Hematopoietic multipotent progenitor cell treated with erythropoietin and hydrocortisone succinate and interleukin-3 and kit ligand, for 4 days (in vitro differentiated cells): Measurements from ENCODE around the gene PDP2.

ENCODE experiments used
- DNase-seq: peaks from one replicate; pipeline ENCODE4 v3.0.0-alpha.2; 2015

The PDP2 gene

GRCh38 chr16:66904846-66905632 lies 24.7 kb downstream of the PDP2 start:
- no peak for DNase-seq

- peak; percentile 84 for DNase-seq
These were observed 25.6 kb downstream of the PDP2 start for GRCh38 chr16:66905633-66906539.

- DNase-seq: no peak
These were observed 26.9 kb downstream of the PDP2 start for GRCh38 chr16:66906916-66907836.

GRCh38 chr16:66908116-66908515 lies 27.8 kb downstream of the PDP2 start:
- no peak for DNase-seq

- DNase-seq: no peak
These were observed 28.6 kb downstream of the PDP2 start for GRCh38 chr16:66908762-66909559.

- DNase-seq: no peak
These were observed 30.0 kb downstream of the PDP2 start for GRCh38 chr16:66910175-66910940.

DNA sequence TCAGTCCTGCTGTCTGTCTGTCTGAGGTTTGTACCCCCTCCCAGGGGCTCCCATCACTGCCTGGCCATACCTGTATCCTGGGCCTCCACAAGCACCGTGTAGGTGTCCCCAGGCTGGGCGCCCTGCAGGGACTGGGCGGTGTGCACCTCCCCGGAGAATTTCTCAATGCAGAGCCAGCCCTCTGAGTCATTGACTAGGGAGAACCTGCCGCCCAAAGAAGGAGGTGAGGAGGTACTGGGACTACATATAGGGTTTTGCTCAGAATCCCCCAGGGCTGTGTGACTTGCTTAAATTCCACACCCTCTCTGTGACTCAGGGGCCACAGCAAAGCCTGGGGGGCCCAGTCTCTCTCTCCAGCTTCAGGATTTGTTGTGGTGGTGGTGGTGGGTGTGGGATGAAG lies 30.8 kb downstream of the PDP2 start:
- DNase-seq: no peak

DNA sequence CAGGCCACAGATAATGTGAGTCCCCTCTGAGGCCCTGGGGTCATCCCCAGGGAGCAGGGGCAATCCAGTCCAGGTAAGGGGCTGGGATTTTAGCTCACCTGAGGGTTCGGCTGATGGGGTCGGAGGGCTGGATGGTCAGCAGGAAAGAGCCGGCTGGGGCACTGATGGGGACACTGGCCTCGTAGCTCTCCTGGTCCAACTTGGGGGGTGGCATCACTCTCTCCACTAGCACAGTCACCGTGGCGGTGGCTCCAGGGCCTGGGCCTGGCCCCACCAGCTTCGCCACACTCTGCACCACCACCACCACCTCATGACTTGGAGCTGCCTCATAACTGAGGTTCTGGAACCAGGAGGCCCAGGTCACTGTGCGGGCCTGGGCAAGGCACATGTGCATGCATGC lies 31.5 kb downstream of the PDP2 start:
- no peak for DNase-seq

DNA sequence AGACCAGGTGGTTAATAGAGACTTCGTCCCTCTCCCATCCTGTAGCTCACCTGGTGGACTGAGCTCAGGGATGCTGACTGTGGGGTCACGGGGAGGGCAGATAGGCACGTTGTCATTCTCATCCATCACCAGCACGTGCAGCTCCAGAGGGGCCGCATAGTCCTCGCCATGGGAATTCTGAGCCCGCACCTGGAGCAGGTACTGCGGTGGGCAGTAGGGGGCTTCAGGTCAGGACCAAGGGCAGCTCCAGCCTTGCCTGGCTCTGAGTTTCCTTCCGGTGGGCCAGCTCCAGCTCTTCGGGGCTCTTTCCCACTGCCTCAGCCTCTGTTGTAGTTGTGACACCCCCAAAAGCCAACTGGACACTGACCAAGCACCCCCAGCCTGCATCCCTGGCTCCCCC lies 32.8 kb downstream of the PDP2 start:
- DNase-seq: no peak

- no peak for DNase-seq
These were observed 33.4 kb downstream of the PDP2 start for GRCh38 chr16:66913711-66914110.

DNA sequence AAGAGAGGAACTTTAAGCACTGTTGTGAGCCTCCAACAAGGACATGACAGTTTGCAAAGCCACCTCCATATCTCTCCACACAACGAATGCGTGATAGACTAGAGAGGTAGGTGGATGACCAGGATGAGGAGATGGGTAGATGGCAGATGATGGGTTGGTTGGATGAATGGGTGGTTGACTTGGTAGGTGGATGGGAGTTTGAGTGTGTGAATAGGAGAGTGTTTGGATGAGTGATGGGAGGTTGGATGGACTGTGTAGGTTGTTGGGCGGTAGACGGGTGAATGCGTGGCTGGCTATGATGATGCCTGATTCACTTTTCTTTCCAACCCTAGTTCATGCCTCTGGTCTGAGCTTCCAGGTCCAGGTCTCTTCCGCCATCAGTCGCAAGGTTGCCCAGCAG lies 34.2 kb downstream of the PDP2 start:
- DNase-seq: no peak

DNA sequence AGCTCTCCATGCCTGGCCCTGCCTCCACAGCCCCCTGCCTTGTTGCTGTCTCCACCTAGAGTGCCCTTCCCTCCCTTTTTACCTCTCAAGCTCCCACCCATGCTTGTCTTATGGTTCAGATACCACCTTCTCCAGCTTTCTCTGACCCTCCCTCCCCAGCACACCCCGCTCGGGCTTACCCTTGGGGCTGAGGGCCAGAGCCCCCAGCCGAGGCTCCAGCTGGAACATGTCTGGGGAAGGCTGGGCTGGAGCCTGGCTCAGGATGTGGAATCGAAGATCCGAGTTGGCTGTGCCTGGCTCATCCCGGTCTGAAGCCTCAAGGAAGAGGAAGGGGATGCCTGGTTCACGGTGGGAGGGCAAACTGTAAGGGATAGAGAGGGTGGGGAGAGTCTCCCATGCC lies 34.7 kb downstream of the PDP2 start:
- no peak for DNase-seq

DNA sequence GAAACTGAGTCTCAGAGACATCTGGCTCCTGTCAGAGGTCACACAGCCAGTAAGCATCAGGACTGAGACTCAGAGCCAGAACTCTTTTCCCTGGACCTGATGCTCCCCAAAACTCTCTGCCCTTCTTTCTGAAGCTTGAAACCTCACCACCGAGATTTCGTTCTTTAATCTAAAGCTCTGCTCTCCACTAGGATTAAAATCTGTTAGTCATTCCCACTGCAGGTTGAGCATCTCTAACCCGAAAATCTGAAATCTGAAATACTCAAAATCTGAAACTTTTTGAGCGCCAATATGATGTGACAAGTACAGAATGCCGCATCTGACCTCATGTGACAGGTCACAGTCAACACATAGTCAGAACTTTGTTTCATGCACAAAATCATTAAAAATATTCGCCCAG lies 36.2 kb downstream of the PDP2 start:
- DNase-seq: no peak

DNA sequence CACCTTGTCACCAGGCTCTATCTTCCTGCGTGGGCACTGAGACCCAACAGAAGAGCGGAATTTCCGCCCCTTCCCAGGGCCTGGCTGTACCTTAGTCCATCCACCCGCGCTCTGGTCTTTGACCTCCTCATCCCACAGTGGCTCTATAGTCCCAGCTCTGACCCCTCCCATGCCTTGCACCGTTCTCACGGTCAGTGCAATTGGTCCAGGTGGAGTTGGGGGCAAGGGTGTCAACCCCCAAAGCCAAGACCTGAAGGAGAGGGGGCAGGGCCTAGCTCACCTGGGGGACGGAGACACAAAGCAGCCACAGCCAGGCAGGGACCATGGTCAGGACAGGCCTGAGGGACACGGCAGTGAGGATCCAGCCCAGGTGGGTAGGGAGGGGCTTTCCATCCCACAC lies 37.4 kb downstream of the PDP2 start:
- DNase-seq: no peak

DNA sequence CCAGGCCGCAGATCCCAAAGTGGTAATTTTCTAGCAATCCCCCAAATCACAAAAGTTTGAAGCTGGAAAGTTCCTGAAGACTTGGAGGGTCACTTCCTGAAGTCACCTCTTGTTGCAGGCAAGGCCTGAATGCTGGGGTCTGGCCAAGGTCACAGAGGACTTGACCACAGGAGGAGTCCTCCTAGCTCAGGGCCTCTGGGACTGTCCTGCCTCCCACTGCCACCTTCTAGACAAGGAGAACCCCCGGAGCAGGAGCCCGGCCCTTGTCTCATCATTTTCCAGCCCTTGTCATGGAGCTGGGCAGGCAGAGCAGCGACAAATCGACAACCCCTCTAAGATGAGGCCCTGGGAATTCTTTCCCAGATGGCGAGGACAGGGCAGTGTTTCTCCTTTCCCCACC lies 38.0 kb downstream of the PDP2 start:
- DNase-seq: no peak

DNA sequence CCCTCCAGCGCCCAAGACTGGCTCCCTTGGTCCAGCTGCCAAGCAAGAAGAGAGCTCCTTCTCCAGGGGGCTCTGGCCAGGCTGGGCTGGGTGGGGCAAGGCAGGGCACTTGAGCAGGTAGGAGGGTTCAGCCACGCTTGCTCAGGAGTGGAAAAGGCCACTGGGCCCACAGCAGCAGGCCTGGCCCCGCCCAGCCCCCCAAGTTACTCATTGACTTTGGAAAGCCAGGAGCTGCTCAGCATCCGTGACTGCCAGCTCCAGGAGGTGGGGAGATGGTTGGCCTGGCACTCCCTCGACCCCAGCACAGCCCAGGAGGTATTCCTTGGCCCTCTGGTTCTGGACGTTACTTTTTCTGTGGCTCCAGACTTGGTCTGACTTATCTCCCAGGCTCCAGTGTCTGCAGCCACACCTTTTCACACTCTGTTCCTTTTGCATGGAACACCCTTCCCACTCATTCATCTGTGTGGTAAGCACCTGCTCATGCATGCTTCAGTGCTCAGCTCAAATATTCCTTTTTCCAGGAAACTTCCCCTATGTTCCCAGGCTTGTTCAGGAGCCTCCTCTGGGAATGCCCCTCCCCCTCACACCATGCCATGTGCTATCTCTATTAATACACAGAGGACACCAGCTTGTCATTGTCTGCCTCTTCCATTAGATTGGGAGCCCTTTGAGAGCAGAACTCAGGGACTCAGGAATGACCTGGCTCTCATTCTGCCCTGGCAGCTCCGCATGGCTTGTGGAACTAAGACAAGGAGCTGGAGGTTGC lies 38.7 kb downstream of the PDP2 start, which contains the start of gene CDH16:
CDH16 (minus strand) TSS at position 83 of the 766 bp plus-strand sequence. CDS start 820 bp downstream, outside the sequence.
- no peak for DNase-seq

DNA sequence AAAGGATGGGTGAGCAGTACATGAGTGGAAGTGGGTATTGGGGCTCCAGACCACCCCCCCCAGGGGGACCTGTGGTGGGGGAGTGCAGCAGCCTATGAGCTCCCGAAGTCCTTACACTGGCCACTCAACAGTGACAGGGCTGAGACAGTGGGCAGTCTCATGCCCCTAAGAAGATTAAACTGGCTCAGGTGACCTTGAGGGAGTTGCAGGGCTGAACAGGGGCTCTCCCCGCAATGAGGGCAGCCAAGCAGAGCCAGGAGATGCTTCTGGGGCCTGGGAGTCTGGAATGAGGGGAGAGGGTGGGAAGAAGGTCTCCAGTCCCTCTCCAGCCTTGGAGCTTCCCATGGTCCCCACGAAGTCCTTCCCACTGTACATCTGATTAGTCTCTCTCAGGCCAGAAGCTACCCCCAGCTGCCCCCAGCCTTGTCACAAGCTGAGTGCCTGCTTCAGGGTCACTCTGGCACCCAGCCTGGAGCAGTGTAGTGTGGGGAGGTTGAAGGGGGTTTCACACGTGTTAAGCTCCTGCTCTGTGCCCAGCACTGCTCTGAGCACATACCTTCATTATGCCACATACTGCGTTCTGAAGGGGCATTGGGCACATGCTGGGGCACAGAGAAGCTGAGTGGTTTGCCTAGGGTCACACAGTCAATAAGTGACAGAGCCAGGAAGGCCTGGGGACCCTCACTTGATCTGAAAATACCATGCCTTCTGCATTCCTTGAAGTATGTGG lies 39.4 kb downstream of the PDP2 start:
- no peak for DNase-seq

- no peak for DNase-seq
These were observed 39.9 kb downstream of the PDP2 start for GRCh38 chr16:66920299-66920590.

DNA sequence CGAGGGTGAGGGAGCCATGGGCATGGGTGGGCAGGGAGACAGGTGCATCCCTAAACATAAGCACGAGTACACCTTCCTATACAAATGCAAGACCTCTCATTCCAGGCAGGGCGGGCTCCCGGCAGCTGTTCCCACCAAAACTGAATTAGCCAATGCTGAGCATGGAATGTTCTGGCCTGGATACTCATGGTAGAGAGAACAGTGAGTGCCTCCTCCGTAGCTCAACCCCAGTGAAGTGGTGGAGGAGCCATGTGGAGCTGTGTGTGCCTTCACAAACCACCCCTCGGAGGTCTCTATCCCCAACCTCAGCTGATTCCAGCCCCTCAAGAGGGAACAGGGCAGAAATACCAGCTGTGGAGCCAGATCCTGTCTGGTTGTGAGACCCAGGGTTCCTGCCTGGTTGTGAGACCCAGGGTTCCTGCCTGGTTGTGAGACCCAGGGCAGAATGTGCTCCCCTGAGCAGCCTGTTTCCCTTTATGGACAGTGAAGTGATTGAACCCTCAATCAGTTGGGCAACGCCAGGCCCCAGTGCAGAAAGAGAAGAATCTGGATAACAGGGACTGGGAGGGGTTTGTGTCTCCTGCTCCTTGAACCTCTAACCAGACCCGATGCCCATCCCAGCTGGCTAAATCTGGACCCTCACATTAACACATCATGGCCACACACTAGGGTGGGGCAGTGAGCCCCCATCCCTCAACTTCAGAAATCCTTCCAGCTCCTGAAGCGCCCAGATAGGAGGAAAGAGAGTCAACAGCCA lies 40.8 kb downstream of the PDP2 start:
- DNase-seq: no peak
